Measurements from ENCODE around the gene FAM184A. TPM values are rescaled to one million over a fixed set of nuclear protein-coding genes. Genes with fewer than 3 reads are reported as not detected.

The FAM184A gene
- total RNA-seq, 1 experiment from 2014 or later = 13.3 TPM

GRCh38 chr6:118935331-118935668 is 143.2 kb downstream of the FAM184A start:
- peak overlapping the region; percentile 86 for H3K4me3 Mint-ChIP-seq
- H3K9me3 Mint-ChIP-seq = peaks cover 26% of the 10 kb centered on the region
- TF ChIP-seq MYBL2 (CRISPR knock-in tag; IDR thresholded peaks at IDR 0.05) (no peak), ZNF671 (CRISPR knock-in tag; IDR thresholded peaks at IDR 0.05) (no peak), ZNF396 (CRISPR knock-in tag; IDR thresholded peaks at IDR 0.05; ENCODE audit: borderline replicate concordance) (no peak), MAX (CRISPR knock-in tag; IDR thresholded peaks at IDR 0.05) (no peak), ATF1 (CRISPR knock-in tag; IDR thresholded peaks at IDR 0.05) (no peak)
- H3K27ac Mint-ChIP-seq = peak overlapping the region; percentile 93
- H3K36me3 Mint-ChIP-seq = peaks cover 44% of the 10 kb centered on the region
- no peak for ATAC-seq
- POLR2A ChIA-PET = no interaction called here
- DNase-seq (ENCODE audit: low spot score) = no peak
- peaks cover 23% of the 10 kb centered on the region for H3K4me1 Mint-ChIP-seq
- CTCF ChIA-PET = no interaction called here
- no peaks in the 10 kb centered on the region; the same call in 1 of the 2 replicates for H3K27me3 Mint-ChIP-seq (ENCODE audit: low read depth)

- DNase-seq (ENCODE audit: low spot score) (peak; percentile 90), ATAC-seq (peak; percentile 96)
- Mint-ChIP-seq H3K9me3 (peaks cover 22% of the 10 kb centered on the region), H3K4me1 (peaks cover 23% of the 10 kb centered on the region), H3K27me3 (ENCODE audit: low read depth) (no peaks in the 10 kb centered on the region; the same call in 1 of the 2 replicates), H3K36me3 (peaks cover 40% of the 10 kb centered on the region), H3K27ac (peak within 1 kb of the TSS; percentile 97), H3K4me3 (peak within 1 kb of the TSS; percentile 86)
- CTCF ChIA-PET = no interaction called here
- POLR2A ChIA-PET = interaction anchor here (0.5 kb wide), 1 partner anchor 173 kb away, joined by 6 read pairs; no protein-coding TSS in a partner anchor
- TF ChIP-seq TEAD1 (CRISPR knock-in tag; IDR thresholded peaks at IDR 0.05) (0 out of 2 replicates have a peak, but pooled peaks have one; percentile 38), ZNF138 (CRISPR knock-in tag; conservative IDR thresholded peaks at IDR 0.05) (no peak), IRF1 (CRISPR knock-in tag; IDR thresholded peaks at IDR 0.05) (0 out of 2 replicates have a peak, but pooled peaks have one; percentile 43), ESRRA (CRISPR knock-in tag; IDR thresholded peaks at IDR 0.05; ENCODE audit: borderline replicate concordance) (peak; percentile 60; the same call in 1 of the 2 replicates), GABPB1 (CRISPR knock-in tag; IDR thresholded peaks at IDR 0.05) (peak; percentile 59), JAZF1 (CRISPR knock-in tag; IDR thresholded peaks at IDR 0.05) (no peak), ZNF232 (CRISPR knock-in tag; IDR thresholded peaks at IDR 0.05) (no peak; the same call in 1 of the 2 replicates), CBFB (CRISPR knock-in tag; IDR thresholded peaks at IDR 0.05; ENCODE audit: low read depth) (no peak), ZSCAN18 (CRISPR knock-in tag; IDR thresholded peaks at IDR 0.05) (no peak), EMX1 (CRISPR knock-in tag; IDR thresholded peaks at IDR 0.05) (no peak), ERG (CRISPR knock-in tag; IDR thresholded peaks at IDR 0.05) (no peak), IRF2 (CRISPR knock-in tag; IDR thresholded peaks at IDR 0.05; ENCODE audit: borderline replicate concordance, low read depth) (no peak), ATF1 (CRISPR knock-in tag; IDR thresholded peaks at IDR 0.05) (no peak), ELF4 (CRISPR knock-in tag; IDR thresholded peaks at IDR 0.05; ENCODE audit: low read depth) (no peak), HMGA2 (CRISPR knock-in tag; IDR thresholded peaks at IDR 0.05) (no peak), SOX15 (CRISPR knock-in tag; IDR thresholded peaks at IDR 0.05) (no peak)
- TF ChIP-seq, protein P1, sequence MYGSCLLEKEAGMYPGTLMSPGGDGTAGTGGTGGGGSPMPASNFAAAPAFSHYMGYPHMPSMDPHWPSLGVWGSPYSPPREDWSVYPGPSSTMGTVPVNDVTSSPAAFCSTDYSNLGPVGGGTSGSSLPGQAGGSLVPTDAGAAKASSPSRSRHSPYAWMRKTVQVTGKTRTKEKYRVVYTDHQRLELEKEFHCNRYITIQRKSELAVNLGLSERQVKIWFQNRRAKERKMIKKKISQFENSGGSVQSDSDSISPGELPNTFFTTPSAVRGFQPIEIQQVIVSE (CRISPR knock-in tag; IDR thresholded peaks at IDR 0.05; ENCODE audit: borderline replicate concordance) = no peak
- TF ChIP-seq, protein P2, sequence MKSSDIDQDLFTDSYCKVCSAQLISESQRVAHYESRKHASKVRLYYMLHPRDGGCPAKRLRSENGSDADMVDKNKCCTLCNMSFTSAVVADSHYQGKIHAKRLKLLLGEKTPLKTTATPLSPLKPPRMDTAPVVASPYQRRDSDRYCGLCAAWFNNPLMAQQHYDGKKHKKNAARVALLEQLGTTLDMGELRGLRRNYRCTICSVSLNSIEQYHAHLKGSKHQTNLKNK (CRISPR knock-in tag; IDR thresholded peaks at IDR 0.05) = no peak
- TF ChIP-seq, protein P3, sequence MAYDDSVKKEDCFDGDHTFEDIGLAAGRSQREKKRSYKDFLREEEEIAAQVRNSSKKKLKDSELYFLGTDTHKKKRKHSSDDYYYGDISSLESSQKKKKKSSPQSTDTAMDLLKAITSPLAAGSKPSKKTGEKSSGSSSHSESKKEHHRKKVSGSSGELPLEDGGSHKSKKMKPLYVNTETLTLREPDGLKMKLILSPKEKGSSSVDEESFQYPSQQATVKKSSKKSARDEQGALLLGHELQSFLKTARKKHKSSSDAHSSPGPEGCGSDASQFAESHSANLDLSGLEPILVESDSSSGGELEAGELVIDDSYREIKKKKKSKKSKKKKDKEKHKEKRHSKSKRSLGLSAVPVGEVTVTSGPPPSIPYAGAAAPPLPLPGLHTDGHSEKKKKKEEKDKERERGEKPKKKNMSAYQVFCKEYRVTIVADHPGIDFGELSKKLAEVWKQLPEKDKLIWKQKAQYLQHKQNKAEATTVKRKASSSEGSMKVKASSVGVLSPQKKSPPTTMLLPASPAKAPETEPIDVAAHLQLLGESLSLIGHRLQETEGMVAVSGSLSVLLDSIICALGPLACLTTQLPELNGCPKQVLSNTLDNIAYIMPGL (CRISPR knock-in tag; IDR thresholded peaks at IDR 0.05) = peak; percentile 70
- TF ChIP-seq, protein P4, sequence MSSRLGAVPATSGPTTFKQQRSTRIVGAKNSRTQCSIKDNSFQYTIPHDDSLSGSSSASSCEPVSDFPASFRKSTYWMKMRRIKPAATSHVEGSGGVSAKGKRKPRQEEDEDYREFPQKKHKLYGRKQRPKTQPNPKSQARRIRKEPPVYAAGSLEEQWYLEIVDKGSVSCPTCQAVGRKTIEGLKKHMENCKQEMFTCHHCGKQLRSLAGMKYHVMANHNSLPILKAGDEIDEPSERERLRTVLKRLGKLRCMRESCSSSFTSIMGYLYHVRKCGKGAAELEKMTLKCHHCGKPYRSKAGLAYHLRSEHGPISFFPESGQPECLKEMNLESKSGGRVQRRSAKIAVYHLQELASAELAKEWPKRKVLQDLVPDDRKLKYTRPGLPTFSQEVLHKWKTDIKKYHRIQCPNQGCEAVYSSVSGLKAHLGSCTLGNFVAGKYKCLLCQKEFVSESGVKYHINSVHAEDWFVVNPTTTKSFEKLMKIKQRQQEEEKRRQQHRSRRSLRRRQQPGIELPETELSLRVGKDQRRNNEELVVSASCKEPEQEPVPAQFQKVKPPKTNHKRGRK (CRISPR knock-in tag; IDR thresholded peaks at IDR 0.05; ENCODE audit: borderline replicate concordance) = no peak
These were observed 143.8 kb downstream of the FAM184A start, which contains the start of gene MCM9 for GRCh38 chr6:118934461-118935330. Gene MCM9 (minus strand): TSS chr6:118935159. CDS start chr6:118931723, 3,436 bp downstream.

Data from WTC11 (cell line).